Prostate gland (tissue), 2 donors: Measurements from ENCODE around the gene UPK1A. TPM values are rescaled to one million over a fixed set of nuclear protein-coding genes. Genes with fewer than 3 reads are reported as not detected.

Experiments used
- DNase-seq: peaks from one replicate; pipeline ENCODE4 v3.0.0-alpha.2; 2019; ENCODE audit warnings: low spot score
- H3K27ac ChIP-seq, 2 donors: fragments of 200-600 bp; sonication (generic); 2 replicates each; pipeline ENCODE4 v1.5.1; 2017 to 2019
- H3K27me3 ChIP-seq: fragments of 200-600 bp; sonication (generic); replicated peaks from 2 replicates; pipeline ENCODE4 v1.5.1; 2019; ENCODE audit not compliant: insufficient read depth
- H3K36me3 ChIP-seq, 2 donors: fragments of 200-600 bp; sonication (generic); 1 replicate in 1 of 2; 2 replicates in 1 of 2; pipeline versions ENCODE4 v1.5.1 to v1.8.1; 2017 to 2019
- H3K4me1 ChIP-seq: fragments of 200-600 bp; sonication (generic); replicated peaks from 2 replicates; pipeline ENCODE4 v1.5.1; 2019
- H3K4me3 ChIP-seq, 2 donors: fragments of 200-600 bp; sonication (generic); 2 replicates each; pipeline ENCODE4 v1.5.1; 2017 to 2019
- H3K9me3 ChIP-seq: fragments of 200-600 bp; sonication (generic); 2 replicates; pipeline ENCODE4 v1.5.1; 2017
- POLR2A ChIP-seq: fragments of 450-650 bp; IDR thresholded peaks from one replicate; pipeline ENCODE4 v1.6.1; 2016; ENCODE audit warnings: antibody characterized with exemption, mild to moderate bottlenecking
- POLR2AphosphoS5 ChIP-seq: sonication (generic); formaldehyde crosslinking; IDR thresholded peaks from one replicate; pipeline ENCODE4 v1.6.1; 2017; ENCODE audit warnings: antibody characterized with exemption
- WGBS: methylation state at CpG from one replicate; pipeline ENCODE4 v1.1.5; 2018; 5-methylcytosine and 5-hydroxymethylcytosine counted together
- intact Hi-C: fragments of 100-400 bp; cut with DNase I; formaldehyde crosslinking; loops from one replicate; pipeline ENCODE4 v1.14.2; 2022
- total RNA-seq, 2 donors: library from RNA; depleted of rRNA; stranded (reverse); fragments of >200 nt; gene quantifications; one replicate each; pipeline ENCODE4 v1.1.0, GENCODE V29; 2016
- TF ChIP-seq, protein P1 (sequence below), 4 experiments: fragments of 200-600 bp in 2 of 4; fragments of 450-650 bp in 2 of 4; sonication (generic) in 2 of 4; IDR thresholded peaks; 1 replicate in 3 of 4; 2 replicates in 1 of 4; pipeline ENCODE4 v1.5.1; 2016 to 2019; ENCODE audit warnings: antibody characterized with exemption in 4 of 4, mild to moderate bottlenecking in 2 of 4, moderate library complexity in 2 of 4

Gene UPK1A
- total RNA-seq, 2 donors from 2014 or later, result 3.8 to 5.5 TPM

GRCh38 chr19:35622750-35623149, 43.6 kb upstream of the UPK1A start:
- no peak overlapping the region for H3K27ac ChIP-seq
- no peak for DNase-seq
- H3K4me3 ChIP-seq, result no peak overlapping the region
- no peaks in the 10 kb centered on the region for H3K36me3 ChIP-seq
- TF ChIP-seq POLR2AphosphoS5, result no peak
- TF ChIP-seq, protein P1, sequence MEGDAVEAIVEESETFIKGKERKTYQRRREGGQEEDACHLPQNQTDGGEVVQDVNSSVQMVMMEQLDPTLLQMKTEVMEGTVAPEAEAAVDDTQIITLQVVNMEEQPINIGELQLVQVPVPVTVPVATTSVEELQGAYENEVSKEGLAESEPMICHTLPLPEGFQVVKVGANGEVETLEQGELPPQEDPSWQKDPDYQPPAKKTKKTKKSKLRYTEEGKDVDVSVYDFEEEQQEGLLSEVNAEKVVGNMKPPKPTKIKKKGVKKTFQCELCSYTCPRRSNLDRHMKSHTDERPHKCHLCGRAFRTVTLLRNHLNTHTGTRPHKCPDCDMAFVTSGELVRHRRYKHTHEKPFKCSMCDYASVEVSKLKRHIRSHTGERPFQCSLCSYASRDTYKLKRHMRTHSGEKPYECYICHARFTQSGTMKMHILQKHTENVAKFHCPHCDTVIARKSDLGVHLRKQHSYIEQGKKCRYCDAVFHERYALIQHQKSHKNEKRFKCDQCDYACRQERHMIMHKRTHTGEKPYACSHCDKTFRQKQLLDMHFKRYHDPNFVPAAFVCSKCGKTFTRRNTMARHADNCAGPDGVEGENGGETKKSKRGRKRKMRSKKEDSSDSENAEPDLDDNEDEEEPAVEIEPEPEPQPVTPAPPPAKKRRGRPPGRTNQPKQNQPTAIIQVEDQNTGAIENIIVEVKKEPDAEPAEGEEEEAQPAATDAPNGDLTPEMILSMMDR (IDR thresholded peaks at IDR 0.05), result no peak
- TF ChIP-seq POLR2A, result no peak
- H3K27me3 ChIP-seq, result no peaks in the 10 kb centered on the region
- WGBS, result 92% methylated on average over 13 of the region's 13 CpGs
- H3K4me1 ChIP-seq, result no peaks in the 10 kb centered on the region
- no peaks in the 10 kb centered on the region for H3K9me3 ChIP-seq
- intact Hi-C loops, result no loop called here

GRCh38 chr19:35623327-35624010, 42.8 kb upstream of the UPK1A start:
- no peak for DNase-seq
- Histone ChIP-seq H3K9me3 (no peaks in the 10 kb centered on the region), H3K27me3 (no peaks in the 10 kb centered on the region), H3K27ac (no peak overlapping the region), H3K4me1 (no peaks in the 10 kb centered on the region), H3K4me3 (no peak overlapping the region), H3K36me3 (no peaks in the 10 kb centered on the region)
- no peak for TF ChIP-seq POLR2A
- no peak for TF ChIP-seq POLR2AphosphoS5
- TF ChIP-seq, protein P1 (IDR thresholded peaks at IDR 0.05), result no peak
- intact Hi-C loops, result no loop called here
- WGBS, result 91% methylated on average over 6 of the region's 6 CpGs

GRCh38 chr19:35628264-35628564, 38.1 kb upstream of the UPK1A start:
- no peaks in the 10 kb centered on the region for H3K27me3 ChIP-seq
- intact Hi-C loops, result loop anchor here (5.0 kb wide), 1 partner anchor 81 kb away; the partner anchor contains the start of gene TMEM147
- WGBS, result 2% methylated on average over 9 of the region's 9 CpGs

GRCh38 chr19:35628565-35629331, 37.6 kb upstream of the UPK1A start, which contains the start of gene RBM42:
Gene RBM42 (plus strand): TSS chr19:35629036. CDS start chr19:35629154, 118 bp downstream.
- Histone ChIP-seq H3K27me3 (no peaks in the 10 kb centered on the region), H3K4me1 (no peaks in the 10 kb centered on the region), H3K27ac (peak within 1 kb of the TSS; percentile 88), H3K9me3 (no peaks in the 10 kb centered on the region), H3K36me3 (peaks cover 11 to 24% of the 10 kb centered on the region in 2 donors), H3K4me3 (peak within 1 kb of the TSS; percentile 98 to 99)
- intact Hi-C loops, result loop anchor here (5.0 kb wide), 1 partner anchor 81 kb away; the partner anchor contains the start of gene TMEM147
- peak; percentile 96 for DNase-seq
- TF ChIP-seq POLR2A (peak; percentile 43), POLR2AphosphoS5 (peak; percentile 99)
- TF ChIP-seq, protein P1 (IDR thresholded peaks at IDR 0.05), result peak in 1 of 4 experiments; percentile 41
- under 1% methylated on average over 49 of the region's 56 CpGs for WGBS

More at GRCh38 chr19:35628264-35628564, 38.1 kb upstream of the UPK1A start:
- no peak for DNase-seq
- peak overlapping the region; percentile 98 to 99 for H3K4me3 ChIP-seq
- H3K36me3 ChIP-seq, result peaks cover 6 to 19% of the 10 kb centered on the region in 2 donors
- no peaks in the 10 kb centered on the region for H3K9me3 ChIP-seq
- peak overlapping the region; percentile 88 for H3K27ac ChIP-seq
- no peaks in the 10 kb centered on the region for H3K4me1 ChIP-seq
- TF ChIP-seq POLR2AphosphoS5 (no peak), POLR2A (no peak)
- TF ChIP-seq, protein P1 (IDR thresholded peaks at IDR 0.05), result no peak
